Uterus (tissue), 2 donors: ENCODE results near the gene KAT7.

Experiments
- POLR2A ChIP-seq, 2 donors: fragments of 450-650 bp; IDR thresholded peaks; one replicate each; pipeline ENCODE4 v1.6.1; 2016; ENCODE audit warnings: antibody characterized with exemption in 2 of 2, mild to moderate bottlenecking in 1 of 2, moderate library complexity in 1 of 2
- TF ChIP-seq, protein P1 (sequence below), 4 experiments: fragments of 200-600 bp in 2 of 4; fragments of 450-650 bp in 2 of 4; sonication (generic) in 2 of 4; IDR thresholded peaks; one replicate each; pipeline ENCODE4 v1.5.1; 2016 to 2019; ENCODE audit warnings: antibody characterized with exemption in 4 of 4, mild to moderate bottlenecking in 2 of 4, moderate library complexity in 1 of 4

DNA sequence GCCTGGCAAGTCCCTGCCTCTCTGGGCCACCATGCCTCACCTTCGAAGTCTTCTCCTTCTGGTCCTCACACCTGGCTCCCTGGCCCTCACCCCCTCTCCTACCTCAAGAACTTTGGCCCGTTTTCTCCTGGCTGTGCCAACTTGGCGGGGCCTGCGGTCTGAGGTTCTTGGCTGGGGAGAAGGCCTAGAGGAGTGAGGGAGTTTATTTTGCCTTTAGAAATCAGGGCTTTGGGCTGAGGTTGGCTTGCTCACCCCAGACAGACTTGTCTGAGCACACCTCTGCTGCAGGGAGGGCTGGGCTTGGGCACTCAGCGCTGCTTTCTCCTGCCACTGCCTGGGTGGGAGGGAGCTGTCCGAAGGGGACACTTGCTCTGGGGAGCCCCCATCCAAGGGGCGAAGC, 82.7 kb downstream of the KAT7 start:
- TF ChIP-seq, protein P1, sequence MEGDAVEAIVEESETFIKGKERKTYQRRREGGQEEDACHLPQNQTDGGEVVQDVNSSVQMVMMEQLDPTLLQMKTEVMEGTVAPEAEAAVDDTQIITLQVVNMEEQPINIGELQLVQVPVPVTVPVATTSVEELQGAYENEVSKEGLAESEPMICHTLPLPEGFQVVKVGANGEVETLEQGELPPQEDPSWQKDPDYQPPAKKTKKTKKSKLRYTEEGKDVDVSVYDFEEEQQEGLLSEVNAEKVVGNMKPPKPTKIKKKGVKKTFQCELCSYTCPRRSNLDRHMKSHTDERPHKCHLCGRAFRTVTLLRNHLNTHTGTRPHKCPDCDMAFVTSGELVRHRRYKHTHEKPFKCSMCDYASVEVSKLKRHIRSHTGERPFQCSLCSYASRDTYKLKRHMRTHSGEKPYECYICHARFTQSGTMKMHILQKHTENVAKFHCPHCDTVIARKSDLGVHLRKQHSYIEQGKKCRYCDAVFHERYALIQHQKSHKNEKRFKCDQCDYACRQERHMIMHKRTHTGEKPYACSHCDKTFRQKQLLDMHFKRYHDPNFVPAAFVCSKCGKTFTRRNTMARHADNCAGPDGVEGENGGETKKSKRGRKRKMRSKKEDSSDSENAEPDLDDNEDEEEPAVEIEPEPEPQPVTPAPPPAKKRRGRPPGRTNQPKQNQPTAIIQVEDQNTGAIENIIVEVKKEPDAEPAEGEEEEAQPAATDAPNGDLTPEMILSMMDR (IDR thresholded peaks at IDR 0.05): no peak
- TF ChIP-seq POLR2A (IDR thresholded peaks at IDR 0.05): no peak
